NCI-H2081 treated with DMSO at 0.1 percent for 48 hours (cell line): ENCODE results near the gene ASCC3.
A peak's percentile ranks its signal among the peaks of the same experiment; 100 is the strongest.

Experiments
- DNase-seq: peaks from one replicate; lab custom pipeline; 2025; lab: John Stamatoyannopoulos, UW

Gene ASCC3

DNA sequence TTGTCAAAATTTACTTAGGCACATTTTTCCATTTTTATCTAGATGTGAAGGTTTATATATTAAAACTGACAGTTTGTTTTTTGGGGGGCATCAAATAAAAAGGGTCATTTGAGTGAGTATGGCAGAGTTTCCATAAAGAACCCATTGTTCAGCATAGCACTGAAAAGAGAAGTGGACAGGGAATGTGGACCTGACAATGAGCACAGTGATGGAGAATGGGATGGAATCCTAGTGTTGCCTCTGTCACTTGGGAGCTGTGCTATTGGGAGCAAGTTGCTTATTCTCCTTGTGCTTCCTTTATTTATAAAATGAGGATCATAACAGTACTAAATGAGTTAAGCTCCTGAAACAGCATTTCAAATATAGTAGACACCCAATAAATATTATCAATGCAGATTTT is 285.7 kb downstream of the ASCC3 start:
- DNase-seq: no peak

DNA sequence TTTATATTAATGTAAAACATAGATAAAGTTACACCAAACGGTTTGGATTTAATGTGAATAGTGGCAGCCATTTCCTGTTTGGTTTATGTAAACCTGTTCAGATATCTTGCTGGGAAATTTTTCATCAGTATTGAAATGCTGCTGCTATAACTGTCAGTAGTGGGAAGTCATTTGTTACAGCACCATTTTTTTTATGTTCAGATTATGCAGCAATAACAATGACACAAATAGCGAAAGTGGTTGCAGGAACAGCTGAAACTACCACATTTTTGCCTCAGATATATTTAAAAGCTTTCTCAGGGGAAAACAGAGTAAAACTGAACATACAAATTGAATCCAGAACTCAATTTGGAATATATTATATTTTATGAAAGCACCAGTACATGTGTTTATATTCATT is 287.6 kb downstream of the ASCC3 start:
- DNase-seq: no peak

DNA sequence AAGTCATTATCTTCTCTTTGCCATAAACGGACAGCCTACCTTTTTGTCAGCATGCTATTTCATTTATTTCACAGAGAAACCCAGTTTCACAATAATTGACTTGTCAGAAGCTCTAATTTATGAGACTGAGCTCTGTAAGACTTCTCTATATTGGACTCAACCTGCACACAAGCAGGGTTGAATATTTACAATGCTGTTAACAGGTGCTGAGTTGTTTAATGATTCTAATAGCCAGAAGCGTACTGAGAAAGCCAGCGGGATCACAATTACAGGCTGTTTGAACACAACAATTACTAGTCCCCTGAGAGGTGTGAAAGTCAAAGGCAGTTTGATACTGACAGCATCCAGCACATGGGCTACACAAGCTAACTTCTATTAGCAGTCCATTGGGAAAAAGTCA is 288.2 kb downstream of the ASCC3 start:
- DNase-seq: peak; percentile 98

DNA sequence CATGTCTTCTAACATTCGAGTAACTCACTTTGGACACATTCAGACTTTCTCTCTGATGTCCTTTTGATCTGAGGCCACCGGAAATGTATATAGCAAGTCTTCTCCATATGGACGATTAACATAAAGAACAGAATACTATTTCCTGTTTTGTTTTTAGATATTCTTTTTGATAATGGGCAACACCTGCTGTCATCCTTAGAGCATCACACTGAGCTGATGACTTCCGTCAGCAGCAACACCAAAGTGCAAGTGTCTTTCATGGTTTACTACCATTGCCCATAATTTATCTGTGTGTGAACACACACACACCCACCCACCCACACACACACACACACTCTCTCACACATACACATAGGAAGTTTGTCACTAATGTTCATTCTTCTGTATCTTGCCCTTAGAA is 303.7 kb downstream of the ASCC3 start:
- DNase-seq: no peak

DNA sequence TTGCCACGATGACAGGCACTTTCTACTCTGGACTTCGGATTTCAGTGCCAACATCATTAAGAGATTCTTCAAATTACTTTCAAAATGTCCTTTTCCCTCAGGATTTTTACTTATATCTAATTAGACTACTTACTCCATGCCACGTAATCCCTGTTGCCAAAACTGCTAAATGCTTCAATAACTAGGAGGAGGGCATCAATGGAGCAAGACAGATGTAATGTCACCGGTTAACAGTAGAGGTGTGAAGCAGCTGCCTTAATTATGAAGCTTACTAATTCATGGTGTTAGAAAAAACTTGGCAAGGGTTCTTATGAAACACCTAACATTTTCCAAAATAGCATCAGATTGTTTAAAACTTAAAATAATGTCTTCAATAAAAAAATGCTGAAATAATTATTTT is 305.2 kb downstream of the ASCC3 start:
- DNase-seq: peak; percentile 31

DNA sequence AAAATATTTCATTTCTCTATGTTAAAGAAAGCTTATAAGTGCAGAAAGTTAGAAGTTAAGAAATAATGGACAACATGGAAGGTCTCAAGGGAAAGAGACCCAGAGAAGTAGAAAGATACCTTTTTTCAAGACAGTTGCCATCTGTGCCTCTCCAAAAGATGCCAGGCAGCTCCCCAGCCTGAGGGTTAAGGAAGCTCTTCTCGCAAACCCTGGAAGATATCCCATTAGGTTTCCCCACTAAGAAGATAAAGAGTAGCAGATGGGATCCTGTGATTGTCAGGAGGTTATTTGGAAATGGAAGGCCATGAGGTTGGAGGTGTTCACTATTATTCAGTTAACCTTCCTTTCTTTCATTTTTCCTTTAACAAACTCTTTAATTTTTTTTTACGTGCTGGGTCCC is 306.3 kb downstream of the ASCC3 start:
- DNase-seq: no peak

DNA sequence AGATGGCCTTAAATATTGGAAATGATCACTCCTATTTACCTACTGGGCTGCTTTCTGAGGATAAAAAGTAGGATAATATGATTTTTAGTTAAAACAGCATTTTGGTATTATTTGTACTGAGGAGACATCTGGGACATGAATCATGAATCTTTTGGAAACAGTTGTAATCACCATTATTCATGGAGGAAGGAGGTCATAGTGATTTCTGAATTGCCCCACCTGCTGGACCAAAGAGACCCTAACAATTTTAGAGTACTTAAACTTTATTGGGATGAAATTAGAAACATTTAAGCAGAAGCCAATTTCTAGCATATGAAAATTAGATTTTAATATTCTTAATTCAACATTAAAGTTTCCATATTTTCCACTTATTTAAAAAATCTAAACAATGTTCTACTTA is 308.0 kb downstream of the ASCC3 start:
- no peak for DNase-seq

DNA sequence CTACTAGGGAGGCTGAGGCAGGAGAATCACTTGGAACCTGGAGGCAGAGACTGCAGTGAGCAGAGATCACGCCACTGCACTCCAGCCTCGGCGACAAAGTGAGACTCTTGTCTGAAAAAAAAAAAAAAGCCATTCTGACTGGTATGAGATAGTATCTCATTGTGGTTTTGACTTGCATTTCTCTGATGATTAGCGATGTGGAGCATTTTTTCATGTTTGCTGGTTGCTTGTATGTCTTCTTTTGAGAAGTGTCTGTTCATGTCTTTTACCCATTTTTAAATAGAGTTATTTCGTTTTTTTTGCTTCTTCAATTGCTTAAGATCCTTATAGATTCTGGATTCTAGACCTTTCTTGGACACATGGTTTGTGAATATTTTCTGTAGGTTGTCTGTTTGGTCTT is 312.9 kb downstream of the ASCC3 start:
- no peak for DNase-seq

DNA sequence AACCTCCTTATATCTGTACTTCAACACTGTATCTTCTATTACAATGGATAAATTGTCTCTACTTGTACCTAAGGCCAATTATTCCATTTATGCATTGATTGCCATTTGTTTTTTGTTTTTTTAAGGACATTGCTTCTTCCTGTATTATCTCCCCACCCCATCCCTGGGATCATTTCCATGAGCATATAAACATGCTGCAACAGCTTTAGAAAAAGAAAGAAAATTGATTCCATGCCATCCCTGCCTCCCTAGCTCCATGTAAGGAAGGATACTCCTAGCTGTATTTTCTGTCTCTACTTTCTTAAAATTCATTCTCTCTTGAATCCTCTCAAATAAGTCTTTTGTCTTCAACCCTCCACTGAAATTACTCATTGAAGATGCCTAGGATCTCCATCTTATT is 314.6 kb downstream of the ASCC3 start:
- no peak for DNase-seq

DNA sequence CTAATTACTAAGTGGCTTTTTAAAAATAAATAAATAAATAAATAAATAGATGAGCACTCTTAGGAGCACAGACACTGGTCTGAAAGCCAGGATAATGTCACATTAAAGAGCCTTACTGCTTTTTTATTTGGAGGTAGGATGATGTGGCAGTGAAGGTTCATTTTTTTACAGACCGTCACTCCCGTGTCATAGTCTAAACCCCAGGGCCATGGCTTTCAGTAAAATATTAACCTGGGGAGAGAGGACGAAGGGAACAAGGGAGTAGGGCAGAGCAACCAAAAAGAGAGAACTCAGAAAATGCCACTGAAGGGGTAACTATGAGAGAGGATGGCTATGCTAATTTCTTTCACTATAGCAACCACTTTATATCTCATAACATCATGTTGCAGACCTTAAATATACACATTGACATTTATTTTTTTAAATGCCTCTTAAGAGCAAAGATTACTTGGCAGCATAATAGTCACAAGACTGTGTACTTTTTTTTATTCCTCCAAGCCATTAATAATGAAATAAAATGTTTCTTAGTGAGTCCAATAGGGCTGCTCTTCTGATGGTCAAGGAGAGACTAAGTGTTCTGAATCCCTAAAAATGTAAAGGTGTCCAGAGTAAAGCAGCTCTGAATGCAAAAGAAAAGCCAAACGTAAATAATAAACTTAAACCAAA is 315.6 kb downstream of the ASCC3 start:
- DNase-seq: no peak

DNA sequence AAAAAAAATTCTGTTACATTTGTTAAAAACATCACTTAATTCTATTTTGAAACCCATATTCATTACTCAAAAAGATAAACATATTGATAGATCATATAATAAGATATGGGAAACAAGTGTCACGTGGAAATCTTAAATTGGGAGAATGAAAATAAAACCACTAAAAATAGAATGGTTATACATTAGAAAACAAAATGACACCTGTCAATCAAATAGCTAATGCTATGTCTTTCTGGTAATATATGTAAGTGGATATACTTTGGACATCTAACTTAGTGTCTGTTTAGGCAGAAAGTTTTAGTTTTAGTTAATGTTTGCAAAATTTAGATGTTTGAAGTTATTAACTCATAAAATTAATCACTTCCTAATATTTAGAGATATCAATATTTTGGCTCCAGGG is 321.3 kb downstream of the ASCC3 start:
- no peak for DNase-seq

DNA sequence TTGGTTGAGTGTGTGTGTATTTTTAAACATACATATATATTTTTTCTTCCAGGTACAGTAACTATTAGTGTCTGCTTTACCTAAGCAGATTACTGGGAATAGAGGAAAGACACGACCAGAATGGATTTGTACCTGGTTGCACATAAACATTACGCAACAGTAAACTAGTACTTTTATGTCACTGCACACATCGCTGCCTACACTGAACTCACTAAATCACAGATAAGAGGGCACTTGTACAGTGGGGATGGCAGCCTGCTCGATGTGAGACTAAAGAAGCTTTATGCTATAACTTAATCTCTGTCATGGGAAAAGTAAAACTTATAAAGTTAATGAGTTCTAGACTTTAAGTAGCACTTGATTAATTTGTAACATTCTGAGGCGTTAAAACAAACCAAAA is 326.9 kb downstream of the ASCC3 start:
- DNase-seq: no peak

DNA sequence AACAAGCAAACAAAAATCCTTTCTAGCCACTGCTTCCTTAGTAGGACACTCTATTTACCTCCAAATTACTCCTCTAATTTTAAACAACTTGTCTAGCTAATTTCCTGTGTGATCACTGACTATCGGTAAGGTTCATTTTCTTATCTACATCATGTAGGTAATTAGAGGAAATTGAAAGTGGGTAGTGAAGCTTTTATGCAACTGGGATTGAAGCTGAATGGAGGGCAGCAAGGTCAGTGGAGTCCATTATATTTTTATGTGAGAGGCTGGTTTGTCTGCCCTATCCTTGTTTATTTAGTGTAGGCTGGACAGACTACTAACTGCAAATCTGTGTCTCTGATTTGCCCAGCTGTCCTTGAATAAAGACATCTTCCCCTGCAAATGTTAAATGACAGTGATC is 327.9 kb downstream of the ASCC3 start:
- peak; percentile 82 for DNase-seq

DNA sequence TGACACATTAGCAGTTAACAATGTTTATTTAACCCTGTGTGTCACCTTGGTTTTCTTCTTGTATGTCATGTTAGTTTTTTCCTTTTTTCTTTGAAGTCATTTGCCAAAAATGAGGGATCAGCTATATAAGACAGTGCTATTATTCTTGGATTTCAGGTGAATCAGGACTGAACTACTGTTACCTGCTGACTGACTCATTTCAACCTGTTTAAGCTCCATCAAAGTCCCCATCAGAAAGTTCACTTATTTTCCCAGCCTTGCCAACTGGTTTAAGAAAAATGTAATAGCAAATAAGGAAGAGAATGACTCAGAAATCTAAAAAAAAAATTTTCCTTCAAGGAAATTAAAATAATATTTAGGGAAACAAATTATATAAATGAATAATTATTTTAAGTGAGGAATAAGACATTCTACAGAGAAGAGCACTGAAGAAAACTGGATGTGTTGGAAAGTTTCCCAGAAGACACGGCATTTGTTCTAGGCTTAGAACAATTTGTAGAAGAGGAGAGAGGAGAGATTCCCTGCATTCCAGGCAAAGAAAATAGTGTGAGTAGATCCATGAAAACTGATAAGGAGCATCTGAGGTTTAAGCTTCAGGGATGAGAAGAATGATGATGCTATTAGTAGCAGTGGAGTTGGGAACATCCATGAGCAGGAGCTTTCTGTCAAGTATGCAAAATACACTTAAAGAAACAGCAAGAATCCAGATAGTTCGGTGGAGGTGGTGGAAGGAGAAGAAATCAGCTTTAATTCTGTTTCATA is 331.5 kb downstream of the ASCC3 start:
- no peak for DNase-seq

DNA sequence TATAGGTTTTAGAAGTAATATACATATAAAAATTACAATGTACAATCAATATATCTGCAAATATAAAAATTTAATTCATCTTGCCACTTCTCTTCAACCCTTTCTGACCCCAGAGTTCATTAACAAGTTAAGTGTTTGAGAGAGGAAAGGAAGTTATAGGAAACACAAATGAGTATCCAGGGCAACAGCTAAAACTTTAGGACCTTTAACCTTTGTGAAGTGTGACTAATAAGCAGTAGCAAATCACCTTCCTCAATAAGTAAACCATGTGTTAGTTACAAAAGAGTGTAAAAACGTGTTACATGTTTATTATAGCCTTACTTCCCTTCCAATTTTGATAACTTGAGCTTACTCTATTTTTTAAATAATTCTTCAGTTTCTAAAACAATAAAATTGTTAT is 343.0 kb downstream of the ASCC3 start:
- DNase-seq: no peak

DNA sequence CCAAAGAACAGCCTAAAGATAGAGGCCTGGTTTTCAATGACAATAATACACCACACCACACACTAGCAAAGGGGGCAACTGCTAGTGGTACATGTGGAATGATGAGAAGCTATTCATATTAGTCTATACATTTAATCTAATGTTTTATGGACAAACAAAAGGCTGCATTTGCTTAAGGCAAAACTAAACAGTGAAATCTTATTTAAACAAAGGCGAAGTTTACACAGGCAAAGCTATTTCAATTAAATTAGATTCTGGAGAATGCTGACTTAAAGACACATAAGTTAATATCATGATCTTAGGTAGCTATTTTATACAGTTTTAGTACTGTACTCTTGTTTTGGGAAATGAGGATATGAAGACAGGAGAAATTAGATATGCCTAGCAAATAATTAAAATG is 362.5 kb downstream of the ASCC3 start:
- no peak for DNase-seq

DNA sequence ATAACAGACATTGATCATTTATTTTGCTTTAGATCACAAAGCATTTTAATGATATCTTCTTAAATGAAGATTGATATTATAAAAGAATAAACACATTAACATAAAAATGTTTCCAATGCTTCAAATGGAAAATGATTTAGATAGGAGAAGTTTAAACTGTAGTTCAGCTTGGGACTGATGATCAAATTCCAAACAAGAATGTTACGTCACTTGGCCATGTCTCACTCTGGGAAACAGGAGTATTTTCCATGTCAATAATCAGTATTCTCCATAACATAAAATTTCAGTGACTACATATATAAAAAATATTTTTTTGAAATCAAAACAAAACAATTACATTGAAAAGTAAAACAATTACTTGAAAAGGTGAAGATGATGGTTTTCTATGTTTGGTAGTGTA is 363.5 kb downstream of the ASCC3 start:
- no peak for DNase-seq

DNA sequence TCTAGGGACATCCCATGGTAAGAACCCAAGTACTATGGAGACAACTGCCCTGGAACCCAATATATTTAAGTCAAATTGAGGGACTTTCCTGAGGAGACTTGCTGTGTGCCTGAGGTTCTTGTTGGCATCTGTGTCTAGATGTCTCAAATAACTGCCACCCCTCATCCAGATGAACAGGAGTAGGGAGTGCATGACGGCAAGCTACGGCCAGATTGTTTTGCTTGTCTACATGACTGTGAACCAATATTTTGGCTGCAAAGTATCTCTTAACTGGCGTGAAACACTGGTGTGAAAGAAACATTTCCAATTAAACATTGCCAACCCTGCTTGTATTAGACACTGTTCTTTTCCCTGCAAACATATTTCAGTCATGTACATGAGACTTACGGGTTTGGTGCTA is 364.0 kb downstream of the ASCC3 start:
- no peak for DNase-seq

DNA sequence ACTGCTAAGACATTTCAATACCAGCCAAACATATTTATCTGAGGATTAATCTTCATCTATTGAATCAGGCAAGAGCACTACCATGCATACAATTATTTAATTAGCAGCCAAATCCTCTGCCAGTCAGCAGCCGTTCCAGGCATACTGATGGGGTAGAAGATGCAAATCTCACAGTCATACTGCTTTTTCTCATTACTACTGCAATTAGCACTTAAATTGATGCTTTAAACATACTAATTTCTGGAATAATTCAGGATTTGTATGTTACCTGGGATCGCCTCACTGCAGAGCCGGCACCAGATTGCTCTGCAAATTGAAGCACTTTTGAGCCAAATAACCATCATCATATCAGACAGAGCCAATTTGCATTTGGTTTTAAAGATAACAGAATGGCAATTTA is 366.5 kb downstream of the ASCC3 start:
- DNase-seq: no peak

DNA sequence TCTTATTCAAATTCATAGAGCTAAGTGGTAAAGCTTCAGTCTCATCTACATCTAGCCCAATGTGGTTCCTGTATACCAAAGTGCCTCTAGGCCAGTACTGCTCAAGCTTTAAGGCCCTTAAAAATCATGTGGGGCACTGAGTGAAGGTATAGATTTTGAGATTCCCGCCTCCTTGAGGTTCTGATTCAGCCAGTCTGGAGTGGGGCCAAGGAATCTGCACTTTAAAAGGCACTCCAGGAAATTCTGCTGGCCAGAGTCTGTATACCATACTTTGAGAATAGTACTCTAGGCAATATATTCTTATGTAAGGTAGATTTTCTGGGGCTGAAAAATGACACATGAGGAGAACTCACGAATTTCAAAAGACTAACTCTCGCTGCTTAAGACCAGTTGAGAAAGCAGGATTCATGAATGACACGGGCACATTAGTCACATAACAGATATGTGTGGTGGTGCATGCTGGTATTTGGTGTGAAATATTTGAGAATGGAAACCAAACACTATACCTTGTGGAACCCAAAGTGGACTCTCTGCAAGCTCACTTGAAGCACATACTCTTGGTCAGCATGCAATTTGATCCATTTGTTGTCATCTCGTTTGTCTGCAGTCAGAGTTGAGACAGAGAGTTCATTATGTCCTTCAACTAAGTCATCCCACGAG is 368.8 kb downstream of the ASCC3 start:
- no peak for DNase-seq

DNA sequence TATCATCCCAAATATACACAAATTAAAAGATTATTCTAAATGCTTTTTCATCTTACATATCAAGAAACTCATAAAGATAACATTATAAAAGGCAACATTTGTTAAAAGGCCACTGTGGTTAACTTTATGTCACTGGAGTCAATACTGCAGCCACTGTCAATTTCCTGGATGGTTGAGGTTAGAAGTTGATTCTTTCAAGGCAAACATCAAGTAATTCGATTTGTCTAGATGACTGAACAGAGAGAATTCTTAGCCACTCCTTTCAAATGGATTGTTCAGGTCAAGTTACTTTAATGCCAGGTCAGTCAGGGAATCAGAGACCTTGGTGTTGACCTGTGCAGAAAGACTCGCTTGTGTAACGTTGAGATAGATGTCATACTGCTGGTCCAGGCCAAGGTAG is 372.0 kb downstream of the ASCC3 start:
- DNase-seq: no peak

DNA sequence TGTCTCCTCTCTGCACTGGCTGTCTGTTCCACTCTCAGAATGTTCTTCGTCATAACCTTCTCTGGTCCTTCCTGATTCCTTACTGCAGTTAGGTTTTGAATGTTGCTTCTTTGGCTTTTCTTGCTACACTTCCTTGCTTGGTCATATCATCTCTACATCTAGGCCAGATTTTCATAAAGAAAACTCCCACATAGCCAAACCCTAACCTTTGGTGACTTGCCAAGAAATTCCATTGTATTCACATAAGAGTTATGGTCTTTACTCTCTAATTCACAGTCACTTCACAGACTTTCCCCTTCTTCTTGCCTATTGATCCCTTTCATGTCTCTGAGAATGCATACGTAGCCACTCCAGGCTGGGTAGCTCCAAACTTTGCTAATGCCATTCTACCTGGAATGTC is 374.5 kb downstream of the ASCC3 start:
- DNase-seq: no peak
